ENCODE results near the gene ILDR1.

Gene ILDR1

GRCh38 chr3:122023335-122023910, 1.4 kb upstream of the ILDR1 start:
- ChIA-PET POLR2A (no interaction called here), CTCF (no interaction called here)
- DNase-seq (ENCODE audit: low read depth, low spot score), result no peak
- TF ChIP-seq, protein P1, sequence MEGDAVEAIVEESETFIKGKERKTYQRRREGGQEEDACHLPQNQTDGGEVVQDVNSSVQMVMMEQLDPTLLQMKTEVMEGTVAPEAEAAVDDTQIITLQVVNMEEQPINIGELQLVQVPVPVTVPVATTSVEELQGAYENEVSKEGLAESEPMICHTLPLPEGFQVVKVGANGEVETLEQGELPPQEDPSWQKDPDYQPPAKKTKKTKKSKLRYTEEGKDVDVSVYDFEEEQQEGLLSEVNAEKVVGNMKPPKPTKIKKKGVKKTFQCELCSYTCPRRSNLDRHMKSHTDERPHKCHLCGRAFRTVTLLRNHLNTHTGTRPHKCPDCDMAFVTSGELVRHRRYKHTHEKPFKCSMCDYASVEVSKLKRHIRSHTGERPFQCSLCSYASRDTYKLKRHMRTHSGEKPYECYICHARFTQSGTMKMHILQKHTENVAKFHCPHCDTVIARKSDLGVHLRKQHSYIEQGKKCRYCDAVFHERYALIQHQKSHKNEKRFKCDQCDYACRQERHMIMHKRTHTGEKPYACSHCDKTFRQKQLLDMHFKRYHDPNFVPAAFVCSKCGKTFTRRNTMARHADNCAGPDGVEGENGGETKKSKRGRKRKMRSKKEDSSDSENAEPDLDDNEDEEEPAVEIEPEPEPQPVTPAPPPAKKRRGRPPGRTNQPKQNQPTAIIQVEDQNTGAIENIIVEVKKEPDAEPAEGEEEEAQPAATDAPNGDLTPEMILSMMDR (IDR thresholded peaks at IDR 0.05; ENCODE audit: insufficient read depth, low read length, missing control alignments), result no peak
- no peak overlapping the region for H3K4me3 ChIP-seq (ENCODE audit: low read depth, low read length)

GRCh38 chr3:122021037-122021436, 1.0 kb downstream of the ILDR1 start:
- CTCF ChIA-PET, result no interaction called here
- no peak for DNase-seq (ENCODE audit: low read depth, low spot score)
- TF ChIP-seq, protein P1 (IDR thresholded peaks at IDR 0.05; ENCODE audit: insufficient read depth, low read length, missing control alignments), result no peak
- POLR2A ChIA-PET, result no interaction called here
- no peak overlapping the region for H3K4me3 ChIP-seq (ENCODE audit: low read depth, low read length)

DNA sequence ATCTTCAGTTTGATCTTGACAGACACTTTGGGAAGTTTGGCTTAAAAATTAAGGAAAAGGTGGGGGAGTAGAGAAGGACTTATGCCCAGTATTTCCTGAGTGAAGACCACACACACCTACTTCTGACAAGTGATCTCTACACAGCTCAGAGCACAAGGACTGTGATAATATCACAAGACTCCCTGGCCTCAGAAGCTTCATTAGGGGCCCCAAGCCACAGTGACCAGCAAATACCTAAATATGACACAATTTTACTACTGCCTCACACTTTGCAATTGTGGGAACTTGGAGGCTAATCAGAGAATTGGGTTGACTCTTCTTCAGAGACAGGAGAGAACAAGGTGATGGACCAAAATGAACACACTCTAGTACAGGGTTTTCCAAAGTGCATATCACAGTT, 2.6 kb downstream of the ILDR1 start:
- H3K4me3 ChIP-seq (ENCODE audit: low read depth, low read length), result no peak overlapping the region
- ChIA-PET POLR2A (no interaction called here), CTCF (no interaction called here)
- no peak for DNase-seq (ENCODE audit: low read depth, low spot score)
- TF ChIP-seq, protein P1 (IDR thresholded peaks at IDR 0.05; ENCODE audit: insufficient read depth, low read length, missing control alignments), result no peak

- TF ChIP-seq, protein P1 (IDR thresholded peaks at IDR 0.05; ENCODE audit: insufficient read depth, low read length, missing control alignments), result no peak
- ChIA-PET POLR2A (no interaction called here), CTCF (no interaction called here)
- H3K4me3 ChIP-seq (ENCODE audit: low read depth, low read length), result no peak overlapping the region
- DNase-seq (ENCODE audit: low read depth, low spot score), result no peak
Measured at GRCh38 chr3:122014741-122015140, 7.3 kb downstream of the ILDR1 start.

GRCh38 chr3:122013448-122013925, 8.6 kb downstream of the ILDR1 start:
- DNase-seq (ENCODE audit: low read depth, low spot score), result no peak
- ChIA-PET POLR2A (no interaction called here), CTCF (no interaction called here)
- no peak overlapping the region for H3K4me3 ChIP-seq (ENCODE audit: low read depth, low read length)
- TF ChIP-seq, protein P1 (IDR thresholded peaks at IDR 0.05; ENCODE audit: insufficient read depth, low read length, missing control alignments), result no peak

- TF ChIP-seq, protein P1 (IDR thresholded peaks at IDR 0.05; ENCODE audit: insufficient read depth, low read length, missing control alignments), result no peak
- no peak overlapping the region for H3K4me3 ChIP-seq (ENCODE audit: low read depth, low read length)
- no peak for DNase-seq (ENCODE audit: low read depth, low spot score)
- ChIA-PET POLR2A (no interaction called here), CTCF (no interaction called here)
Measured at GRCh38 chr3:122012821-122013220, 9.2 kb downstream of the ILDR1 start.

Data from AG04449 (cell line).